NCI-H2029 treated with DMSO at 0.1 percent for 48 hours (cell line): ENCODE measurements around the gene ARHGAP44.
"Not testable (repeated sequence)": the region's sequence is repeated elsewhere in the genome, so short reads cannot be mapped to it uniquely, and the experiment has no call there.

Source experiments
- DNase-seq: peaks from one replicate; lab custom pipeline; 2025; lab: John Stamatoyannopoulos, UW

ARHGAP44 gene

DNA sequence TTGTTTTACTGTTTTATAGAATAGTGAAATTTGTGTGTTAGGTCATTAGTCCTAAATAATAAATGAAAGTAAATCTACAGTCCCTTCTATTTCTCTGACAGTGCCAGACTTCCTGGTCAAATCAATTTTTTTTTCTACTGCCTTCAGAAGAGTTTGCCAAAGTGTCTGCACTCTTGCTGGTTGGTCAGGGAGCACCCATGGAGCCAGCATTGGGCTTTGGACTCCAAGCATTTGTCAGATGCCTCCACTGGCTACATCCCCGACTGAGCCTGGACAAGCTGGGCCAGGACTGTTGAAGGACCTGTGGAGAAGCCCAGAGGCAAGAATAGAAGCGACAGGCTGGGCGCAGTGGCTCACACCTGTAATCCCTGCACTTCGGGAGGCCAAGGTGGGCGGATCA, 174.9 kb downstream of the ARHGAP44 start:
- no peak for DNase-seq

DNA sequence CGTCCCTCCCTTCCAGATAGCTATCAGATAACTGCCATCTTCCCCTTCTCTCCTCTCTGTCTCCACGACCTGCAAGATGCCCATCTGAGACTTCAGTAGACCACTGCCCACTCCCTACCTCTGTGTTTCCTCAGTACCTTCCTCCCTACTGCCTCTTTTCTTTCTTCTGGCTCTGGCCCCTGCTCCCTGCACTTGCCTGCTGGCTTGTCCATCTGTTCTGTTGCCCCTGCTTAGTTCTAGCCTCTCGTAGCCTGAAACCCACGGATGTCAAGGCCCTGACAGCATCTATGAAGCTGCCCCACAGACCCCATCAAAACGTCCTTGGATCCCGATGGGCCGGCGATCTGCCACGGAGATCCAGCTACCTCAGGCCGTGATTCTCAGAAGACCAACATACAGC, 175.5 kb downstream of the ARHGAP44 start:
- no peak for DNase-seq

DNA sequence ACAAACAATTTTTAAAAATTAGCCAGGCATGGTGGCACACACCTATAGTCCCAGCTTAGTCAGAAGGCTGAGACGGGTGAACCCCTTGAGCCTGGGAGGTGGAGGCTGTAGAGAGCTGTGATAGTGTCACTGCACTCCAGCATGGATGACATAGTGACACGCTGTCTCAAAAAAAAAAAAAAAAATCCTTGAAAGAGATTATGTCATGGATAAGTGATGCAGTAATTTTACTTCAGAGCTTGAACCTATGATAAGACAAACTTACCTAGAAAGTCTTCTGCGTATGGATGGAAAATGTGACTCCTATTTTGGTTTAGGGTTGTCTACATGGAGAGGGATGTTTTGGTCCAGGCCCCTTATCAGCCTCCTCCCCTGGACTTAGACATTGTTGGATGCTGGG, 176.7 kb downstream of the ARHGAP44 start:
- DNase-seq, result no peak

DNA sequence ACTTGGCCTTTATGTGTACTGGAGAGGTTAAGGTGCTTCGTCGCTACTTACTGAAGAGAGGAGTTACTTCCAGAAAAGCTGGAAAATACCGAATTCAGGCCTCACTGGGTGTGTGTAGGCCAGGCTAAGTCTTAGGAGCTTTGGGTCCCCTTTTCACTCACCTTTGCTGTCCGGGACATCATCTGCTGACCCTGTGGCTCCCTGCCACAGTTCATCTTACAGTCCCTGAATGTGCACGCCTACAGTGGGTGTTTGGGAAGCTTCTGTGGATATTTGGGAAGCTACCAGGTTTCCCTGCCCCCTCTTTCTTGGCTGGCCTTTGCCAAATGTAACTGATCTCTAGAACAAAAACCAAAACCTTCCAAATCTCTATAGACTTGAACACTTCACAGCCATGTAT, 177.1 kb downstream of the ARHGAP44 start:
- DNase-seq, result no peak

DNA sequence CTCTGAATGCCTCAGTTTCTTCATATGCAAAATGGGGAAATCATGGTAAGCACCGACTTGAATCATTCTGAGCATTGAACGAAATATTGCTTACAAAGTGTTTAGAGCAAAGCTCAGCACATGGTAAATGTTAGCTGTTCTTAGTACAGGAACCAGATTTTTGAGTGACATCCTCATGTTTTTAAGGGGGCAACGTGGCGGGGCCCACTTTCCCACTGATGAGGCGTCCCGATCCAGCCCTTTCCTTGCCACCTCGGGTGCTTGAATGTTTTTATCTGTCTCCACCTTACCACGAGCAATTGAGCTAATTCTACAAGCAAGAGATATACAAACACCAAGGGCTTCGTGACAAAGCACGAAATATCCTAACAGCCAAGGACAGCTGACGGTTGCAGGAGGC, 178.7 kb downstream of the ARHGAP44 start:
- DNase-seq, result no peak

DNA sequence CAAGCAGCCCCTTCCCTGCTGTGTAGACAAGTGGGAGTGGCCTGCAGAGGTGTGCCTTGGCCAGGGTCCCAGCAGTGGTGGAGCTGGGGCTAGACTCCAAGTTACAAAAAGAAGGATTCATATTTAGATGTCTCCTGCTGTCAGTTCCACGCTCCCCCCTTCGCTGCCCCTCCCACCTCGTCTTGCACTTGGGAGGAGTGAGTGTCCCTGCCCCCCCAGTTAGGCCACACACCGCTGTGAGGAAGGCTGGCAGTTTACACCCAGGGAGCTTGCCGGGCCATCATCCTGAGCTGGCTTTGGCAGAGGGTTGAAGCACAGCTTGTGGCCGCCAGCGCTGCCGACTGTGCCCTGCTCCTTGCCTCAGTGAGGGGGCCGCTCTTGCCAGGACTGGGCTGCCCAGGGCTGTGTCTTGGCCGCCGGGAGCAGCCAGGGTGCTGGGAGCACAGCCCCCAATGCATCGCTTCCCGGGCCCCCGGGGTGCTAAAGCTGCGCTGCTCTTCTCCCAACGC, 184.3 kb downstream of the ARHGAP44 start:
- no peak for DNase-seq

DNA sequence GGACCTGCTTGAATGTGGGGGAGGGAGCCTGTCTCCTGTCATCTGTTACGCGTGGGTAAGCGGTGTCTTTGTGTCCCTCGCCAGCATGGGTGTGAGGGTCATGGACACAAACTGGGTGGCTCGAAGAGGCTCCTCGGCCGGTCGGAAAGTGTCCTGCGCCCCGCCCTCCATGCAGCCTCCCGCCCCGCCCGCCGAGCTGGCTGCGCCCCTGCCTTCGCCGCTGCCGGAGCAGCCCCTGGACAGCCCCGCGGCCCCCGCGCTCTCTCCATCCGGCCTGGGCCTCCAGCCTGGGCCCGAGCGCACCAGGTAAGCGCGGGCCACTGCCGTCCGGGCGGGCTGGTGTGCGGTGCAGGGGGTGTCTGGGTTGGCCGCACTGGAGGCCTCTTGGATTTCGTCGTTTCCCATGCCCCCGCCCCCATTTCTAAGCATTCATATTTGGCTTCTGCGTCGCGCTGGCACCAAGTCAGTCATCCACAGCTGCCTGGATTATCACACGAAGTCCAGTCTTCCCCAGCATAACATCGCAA, 184.8 kb downstream of the ARHGAP44 start:
- DNase-seq, result no peak

DNA sequence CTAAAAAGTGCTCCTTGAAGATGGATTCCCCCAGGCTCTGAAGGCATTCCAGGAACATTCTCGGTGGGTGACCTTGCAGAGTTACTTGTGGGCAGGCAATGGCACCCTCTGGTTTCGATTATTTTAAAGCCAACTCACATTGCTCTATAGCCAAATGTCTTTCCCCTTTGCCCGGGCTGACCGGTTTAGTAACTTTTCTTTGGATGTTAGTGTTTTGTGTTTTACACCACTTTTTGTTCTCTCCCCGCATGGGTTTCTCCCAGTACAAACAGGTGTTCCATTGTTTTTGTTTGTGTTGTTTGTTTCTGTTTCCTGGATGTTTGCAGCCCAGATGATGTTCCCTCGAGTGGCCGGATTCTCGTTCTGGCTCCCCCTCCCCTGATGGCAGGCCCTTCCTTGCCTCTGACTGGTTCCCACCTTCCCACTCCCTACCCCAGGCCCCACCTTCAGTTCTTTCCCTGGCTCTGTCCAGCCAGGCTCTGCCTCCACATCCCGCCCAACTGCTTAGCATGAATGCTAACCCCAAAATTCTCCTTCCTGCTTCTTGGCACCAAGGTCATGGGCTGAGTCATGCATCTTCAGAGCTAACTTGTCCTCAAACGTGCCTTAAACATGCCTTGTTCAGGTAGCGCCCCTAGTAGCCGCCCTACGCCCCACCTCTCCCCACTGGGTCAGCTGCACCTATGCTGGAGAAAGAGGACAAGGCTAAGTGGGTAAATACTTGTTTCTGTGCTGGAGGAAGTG, 187.9 kb downstream of the ARHGAP44 start:
- no peak for DNase-seq

DNA sequence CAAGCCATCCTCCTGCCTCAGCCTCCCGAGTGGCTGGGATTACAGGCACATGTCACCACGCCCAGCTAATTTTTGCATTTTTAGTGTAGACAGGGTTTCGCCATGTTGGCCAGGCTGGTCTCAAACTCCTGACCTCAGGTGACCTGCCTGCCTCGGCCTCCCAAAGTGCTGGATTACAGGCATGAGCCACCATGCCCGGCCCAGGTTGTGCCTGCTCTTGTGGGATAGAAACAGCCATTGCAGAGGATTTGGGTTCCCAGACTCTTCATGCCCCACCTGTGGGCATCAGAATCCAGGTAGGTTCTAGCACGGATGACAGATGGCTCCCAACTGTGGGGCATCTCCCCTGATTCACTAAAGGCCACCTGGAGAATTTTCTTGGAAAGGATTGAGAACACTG, 189.5 kb downstream of the ARHGAP44 start:
- not testable (repeated sequence) for DNase-seq

DNA sequence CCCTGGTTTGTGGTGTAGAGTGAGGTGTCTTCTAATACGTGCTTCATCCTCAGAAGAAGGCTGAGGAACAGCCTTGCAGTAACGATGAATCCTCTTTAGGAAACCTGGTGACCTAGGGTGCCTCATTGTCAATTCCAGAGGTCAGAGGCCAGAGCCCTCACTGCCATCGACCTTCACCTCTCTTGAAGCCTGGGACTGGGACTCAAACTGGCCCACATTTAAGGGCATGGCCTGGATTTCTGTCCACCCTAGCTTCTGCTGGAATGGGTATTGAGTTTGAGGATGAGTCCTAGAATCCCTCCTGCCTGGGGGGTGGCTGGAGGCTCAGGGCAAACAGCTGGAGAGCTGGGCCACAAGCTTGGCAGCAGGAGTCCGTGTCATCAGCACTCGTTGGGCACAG, 189.9 kb downstream of the ARHGAP44 start:
- DNase-seq, result no peak

DNA sequence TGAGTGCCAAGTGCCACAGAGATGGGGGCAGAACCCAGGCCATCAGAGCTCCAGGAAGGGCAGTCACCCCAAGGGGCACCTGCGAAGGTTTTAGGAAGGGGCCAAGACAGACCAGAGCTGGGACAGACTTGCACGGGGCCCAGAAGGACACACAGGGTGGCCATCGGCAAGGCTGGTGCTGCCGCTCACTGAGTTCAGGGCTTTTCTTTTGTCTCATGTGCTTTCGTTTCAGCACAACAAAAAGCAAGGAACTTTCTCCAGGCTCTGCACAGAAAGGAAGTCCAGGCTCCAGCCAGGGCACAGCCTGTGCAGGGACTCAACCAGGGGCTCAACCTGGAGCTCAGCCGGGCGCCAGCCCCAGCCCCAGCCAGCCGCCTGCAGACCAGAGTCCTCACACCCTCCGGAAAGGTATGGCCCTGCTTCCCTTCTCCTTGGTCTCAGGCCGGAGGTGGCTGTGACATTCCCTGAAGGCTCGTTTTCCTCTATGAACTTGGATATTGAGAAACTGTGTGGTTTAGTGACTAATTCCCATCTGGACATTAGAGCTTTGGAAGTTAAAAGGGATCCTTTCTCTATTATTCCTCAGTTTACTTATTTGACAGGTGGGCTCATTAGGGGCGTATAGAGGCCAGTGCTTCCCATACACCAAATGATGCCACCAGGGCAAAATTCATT, 190.7 kb downstream of the ARHGAP44 start:
- no peak for DNase-seq

DNA sequence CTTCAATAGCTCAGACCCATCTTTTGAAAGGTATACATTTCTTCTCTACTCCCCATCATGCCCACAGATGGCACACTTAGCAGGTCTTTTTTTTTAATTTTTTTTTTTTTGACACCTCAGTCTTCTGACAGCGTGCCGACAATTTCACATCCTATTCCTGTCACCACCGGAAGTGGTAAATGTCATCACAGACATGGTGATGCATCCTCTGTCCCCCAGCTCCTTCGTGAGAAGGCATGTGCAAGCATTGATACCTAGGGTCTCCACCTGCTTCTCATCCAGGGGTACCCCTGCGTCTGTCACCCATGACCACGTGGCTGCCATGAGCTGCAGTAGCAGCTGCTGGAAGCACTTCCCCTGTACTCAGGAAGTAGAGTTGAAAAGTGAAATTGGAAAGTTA, 192.9 kb downstream of the ARHGAP44 start:
- no peak for DNase-seq

DNA sequence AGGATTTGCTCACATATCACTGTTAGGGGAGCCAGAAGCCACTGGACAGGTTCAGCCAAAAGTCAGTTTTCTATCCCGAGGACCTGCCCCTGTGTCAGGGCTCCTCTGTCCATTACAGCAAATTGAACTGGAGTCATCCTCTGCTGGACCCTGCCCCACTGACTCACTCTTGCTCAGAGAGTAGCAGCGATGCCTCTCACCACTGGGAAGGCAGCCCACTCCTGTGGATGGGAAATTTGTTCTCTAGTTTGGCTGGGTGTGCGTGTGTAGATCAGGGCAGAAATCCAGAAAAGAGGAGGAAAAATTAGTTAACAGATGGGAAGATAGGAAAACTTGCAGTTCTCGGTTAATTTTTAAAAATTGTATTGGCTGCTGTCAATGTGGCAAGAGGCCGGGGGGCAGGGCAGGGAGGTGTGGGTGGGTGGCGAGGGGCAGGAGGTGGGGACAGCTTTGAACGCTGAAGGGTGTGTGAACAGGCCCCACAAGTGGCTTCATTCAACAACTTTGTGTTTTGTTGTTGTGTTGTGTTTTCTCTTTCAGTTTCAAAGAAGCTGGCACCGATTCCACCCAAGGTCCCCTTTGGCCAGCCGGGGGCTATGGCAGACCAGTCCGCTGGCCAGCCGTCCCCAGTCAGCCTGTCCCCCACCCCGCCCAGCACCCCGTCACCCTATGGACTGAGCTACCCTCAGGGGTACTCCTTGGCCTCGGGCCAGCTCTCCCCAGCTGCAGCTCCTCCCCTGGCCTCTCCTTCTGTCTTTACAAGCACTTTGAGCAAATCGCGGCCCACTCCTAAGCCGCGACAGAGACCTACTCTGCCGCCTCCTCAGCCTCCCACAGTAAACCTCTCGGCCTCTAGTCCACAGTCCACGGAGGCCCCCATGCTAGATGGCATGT, 194.9 kb downstream of the ARHGAP44 start:
- DNase-seq, result no peak

DNA sequence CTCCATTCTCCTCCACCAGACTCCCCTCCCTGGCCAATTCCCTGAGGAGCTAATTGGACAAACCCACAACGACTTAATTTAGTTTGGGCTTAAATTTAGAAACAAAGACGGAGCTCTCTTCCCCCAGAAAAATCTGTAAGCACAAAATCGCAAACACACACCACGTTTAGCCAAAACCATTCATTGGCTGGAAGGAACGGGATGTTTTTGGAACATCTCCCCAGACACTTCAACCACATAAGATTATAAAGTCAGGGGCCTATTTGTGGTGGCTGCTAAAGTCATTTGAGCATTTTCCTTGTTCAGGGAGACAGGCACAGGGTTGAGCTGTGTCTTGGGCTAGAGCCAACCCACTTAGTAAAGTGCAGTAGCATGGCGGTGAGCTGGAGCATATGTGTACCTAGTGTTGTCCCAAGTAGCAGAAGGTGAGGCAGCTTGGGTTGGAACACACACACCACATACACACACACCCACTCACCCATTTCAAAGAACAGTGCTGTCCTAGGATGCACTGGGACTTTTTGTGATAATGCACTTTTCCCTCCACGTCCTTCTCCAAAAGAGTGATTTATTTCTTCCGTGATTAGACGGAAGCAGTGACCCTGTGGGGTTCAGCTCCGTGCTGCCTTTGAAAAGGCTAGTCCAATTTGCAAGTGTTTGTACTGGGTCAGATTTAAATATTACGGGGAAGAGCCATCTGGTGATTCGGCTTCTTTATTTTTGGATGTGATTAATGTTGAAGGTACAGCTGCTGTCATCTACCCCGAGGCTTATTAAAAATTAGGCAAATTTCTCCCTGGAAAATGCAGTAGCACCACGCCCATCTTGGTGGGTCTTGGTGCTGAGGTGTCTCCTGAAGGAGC, 196.4 kb downstream of the ARHGAP44 start:
- no peak for DNase-seq

DNA sequence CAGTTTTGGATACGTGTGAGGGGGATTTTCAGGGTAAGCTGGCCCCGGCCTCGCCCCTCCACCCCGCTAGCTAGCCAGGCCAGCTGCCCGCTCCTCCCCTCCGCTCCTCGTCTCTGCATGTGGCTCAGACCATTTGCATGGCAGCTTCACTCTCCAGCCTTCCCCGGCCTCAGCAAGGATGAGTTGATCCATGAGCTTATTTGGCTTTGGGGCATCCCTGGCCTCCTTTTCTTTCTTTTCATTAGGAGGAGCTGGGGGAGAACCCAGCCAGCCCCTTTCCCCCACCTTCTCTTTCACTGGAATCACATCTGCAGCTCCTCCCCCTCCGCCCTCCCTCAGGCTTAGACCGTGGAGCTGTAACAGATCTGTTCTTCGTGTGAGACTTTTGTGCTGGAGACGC, 197.8 kb downstream of the ARHGAP44 start:
- DNase-seq, result no peak

DNA sequence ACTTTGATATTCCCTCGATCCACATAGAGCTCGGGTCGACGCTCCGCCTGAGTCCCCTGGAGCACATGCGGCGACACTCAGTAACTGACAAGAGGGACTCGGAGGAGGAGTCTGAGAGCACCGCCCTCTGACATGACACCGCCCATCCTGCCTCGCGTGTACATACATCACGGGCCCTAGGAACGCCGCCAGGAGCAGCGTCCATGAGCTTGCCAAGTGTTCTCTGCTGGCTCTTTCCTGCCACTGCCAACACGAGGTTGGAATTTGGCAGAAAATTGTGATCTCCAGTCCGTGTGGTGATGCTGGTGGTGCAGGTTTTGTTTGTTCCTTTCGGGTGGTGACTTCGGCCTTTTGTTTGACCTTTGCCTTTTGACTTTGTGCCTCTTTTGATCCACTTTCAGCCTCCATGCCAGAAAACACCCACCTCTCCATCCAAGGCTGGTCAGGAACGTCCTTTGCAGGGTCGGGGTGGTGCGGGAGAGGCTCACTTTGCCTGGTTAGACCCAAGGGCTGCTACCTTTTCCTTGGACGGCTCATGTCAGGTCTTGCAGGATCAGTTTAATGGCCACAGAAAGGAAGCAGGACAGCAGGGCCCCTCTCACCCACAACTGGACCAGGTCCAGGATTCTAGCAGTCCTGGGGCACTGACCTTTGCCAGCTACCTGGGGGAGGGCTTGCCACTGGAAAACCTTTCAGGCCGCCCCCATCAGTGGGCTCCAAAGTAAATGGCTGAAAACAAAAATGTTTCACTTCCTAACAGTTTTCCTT, 200.9 kb downstream of the ARHGAP44 start:
- DNase-seq, result no peak

DNA sequence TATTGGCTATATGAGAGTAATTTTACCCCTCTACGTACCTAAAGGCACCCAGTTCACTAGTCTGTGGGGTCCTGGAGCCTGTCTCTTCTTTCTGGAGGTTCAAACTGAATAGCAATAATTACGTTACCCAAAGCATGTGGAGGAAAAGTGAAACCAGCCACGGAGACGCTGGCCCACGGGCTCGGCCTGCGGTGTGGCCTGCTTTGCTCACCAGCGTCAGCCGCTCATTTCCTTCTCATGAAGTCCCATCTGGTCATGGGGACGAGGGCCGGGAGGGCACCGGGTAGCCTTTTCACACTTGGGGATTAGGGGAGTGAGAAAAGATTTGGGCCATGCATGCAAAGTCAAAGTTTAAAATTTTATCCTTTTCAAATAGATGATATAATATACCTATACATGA, 201.6 kb downstream of the ARHGAP44 start:
- no peak for DNase-seq

DNA sequence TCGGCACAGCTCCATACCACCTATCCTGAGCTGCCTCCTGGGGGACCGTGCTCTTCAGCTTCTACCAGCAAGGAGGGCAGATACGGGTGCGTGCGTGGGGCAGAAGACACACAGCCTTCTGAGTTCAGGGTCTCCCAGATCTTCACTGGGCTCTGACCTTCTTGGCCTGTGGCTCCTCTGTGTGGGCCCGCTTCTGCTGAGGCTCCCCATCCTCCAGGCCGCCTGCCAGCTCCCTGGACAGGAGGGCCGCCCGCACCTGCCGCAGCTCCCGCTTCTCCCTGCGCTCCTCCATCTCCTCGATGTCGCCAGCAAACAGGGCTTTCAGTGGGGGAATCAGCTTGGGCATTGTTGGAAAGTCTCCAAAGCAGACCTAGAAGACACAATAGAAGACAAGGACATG, 203.4 kb downstream of the ARHGAP44 start:
- no peak for DNase-seq

DNA sequence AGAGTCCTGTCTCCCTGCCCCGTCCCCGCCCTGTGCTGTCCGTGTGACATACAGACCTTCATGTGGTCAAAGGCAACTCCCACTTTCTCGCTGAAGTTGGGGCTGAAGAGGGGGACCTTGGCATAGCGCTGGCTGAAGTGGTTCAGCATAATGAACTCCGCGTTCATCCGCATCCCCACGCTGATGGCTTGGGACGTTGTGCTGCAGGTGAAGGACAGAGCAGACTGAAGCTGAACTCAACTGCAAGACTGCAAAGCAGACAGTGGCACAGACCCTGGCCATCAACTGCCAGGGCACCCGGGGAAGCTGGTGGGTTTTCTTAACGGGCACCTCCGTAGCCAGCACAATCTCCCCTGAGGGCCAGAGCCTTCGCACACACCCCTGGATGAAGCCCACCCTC, 204.3 kb downstream of the ARHGAP44 start:
- no peak for DNase-seq

DNA sequence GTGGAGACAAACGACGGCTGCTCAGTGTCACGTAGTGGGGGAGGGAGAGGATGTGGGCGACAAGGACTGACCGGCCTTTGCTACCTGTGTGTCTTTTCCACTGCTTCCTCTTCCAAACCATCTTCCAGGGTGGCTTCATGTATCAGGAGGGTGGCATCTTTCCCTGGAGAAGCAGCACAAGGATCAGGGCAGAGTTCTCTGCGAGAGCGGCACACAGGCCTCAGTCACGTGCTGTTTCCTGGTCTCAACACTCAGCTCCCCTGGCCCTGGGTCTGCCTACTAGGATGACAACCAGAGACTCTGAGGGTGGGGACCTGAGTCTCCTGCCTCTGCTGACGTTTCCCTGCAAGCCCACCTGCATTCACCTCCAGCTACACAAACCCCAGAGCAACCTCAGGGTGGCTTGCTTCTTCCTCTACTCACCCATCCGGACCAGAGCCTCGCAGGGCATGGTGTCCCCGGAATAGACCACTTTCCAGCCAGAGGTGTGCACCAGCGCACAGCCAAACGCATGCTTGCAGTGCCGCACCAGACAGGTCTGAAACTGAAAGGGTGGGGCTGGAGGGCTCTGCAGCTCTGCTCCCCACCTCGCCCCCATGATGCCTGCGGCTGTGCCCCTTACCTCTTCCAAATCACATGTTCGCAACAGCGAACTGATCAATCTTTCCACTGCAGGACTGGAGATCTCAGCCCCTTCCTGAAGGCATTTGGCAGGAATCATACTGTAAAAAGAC, 205.2 kb downstream of the ARHGAP44 start:
- no peak for DNase-seq
